ENCODE data around the gene NANS.
"Not testable (repeated sequence)": the region's sequence is repeated elsewhere in the genome, so short reads cannot be mapped to it uniquely, and the experiment has no call there.

NANS gene, protein sequence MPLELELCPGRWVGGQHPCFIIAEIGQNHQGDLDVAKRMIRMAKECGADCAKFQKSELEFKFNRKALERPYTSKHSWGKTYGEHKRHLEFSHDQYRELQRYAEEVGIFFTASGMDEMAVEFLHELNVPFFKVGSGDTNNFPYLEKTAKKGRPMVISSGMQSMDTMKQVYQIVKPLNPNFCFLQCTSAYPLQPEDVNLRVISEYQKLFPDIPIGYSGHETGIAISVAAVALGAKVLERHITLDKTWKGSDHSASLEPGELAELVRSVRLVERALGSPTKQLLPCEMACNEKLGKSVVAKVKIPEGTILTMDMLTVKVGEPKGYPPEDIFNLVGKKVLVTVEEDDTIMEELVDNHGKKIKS

GRCh38 chr9:98056269-98057137 lies at the start of gene NANS:
NANS (plus strand) TSS chr9:98056732; CDS start chr9:98056809, 77 bp downstream.
- peak; percentile 94 for DNase-seq (ENCODE audit: low spot score)

DNA sequence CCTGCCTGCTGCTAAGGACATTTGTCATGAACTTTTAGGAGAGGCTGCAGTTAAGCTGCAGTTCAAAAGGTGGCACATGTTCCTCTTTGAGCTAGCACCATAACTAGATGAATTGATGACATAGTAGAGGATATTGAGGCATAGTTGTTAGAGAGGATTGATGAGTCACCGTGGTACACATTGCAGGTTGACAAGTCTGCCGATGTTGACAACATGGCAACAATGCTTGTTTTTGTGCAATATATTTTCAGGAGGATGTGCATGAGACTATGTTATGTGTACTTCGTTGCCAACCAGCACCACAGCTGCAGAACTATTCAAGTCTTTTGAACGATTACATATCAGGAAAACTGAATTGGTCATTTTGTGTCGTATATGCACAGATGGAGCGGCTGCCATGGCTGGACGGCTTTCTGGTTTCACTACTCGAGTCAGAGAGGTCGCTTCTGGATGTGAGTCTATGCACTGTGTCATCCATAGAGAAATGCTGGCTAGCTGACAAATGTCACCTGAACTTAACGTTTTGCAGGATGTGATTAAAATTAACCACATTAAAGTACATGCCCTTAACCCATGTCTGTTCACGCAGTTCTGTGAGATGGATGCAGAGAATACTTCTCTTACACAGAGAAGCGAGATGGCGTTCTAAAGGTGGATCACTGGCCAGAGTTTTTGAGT lies 49.1 kb upstream of the NANS start:
- DNase-seq (ENCODE audit: low spot score): no peak

DNA sequence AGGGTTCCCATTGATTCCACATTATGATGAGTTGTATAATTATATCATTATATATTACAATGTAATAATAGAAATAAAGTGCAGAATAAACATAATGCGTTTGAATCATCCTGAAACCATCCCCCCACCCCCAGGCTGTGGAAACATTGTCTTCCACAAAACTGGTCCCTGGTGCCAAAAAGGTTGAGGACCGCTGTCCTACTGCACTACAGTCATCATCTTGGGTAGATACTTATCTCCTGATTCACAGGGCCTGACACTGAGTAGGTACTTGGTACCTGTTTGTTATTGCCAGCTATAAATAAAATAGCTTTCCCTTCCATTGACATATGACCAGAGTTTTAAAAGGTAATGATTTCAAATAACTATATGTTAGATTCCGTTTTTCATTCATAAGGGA lies 47.8 kb upstream of the NANS start:
- DNase-seq (ENCODE audit: low spot score): no peak

- no peak for DNase-seq (ENCODE audit: low spot score)
Measured at GRCh38 chr9:98009437-98009836, 47.1 kb upstream of the NANS start.

DNA sequence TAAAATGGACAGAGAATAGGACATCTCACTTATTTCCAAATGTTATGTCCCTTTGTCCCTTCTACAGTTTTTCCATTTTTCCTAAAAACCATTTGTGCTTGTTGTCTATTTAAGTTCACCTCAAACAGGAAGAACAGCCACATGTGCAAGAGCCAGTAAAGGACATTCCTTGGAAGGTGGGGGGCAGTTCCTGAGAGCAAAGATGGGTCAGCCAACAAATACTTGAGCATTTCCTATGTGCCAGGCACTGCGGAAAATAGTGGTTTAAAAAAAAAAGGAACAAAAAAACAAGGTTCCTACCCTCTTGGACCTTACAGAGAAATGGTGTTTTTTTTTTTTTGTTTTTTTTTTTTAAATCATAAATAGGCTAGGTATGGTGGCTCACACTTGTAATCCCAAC lies 46.6 kb upstream of the NANS start:
- no peak for DNase-seq (ENCODE audit: low spot score)

GRCh38 chr9:98010445-98010844 lies 46.1 kb upstream of the NANS start:
- DNase-seq (ENCODE audit: low spot score): no peak

DNA sequence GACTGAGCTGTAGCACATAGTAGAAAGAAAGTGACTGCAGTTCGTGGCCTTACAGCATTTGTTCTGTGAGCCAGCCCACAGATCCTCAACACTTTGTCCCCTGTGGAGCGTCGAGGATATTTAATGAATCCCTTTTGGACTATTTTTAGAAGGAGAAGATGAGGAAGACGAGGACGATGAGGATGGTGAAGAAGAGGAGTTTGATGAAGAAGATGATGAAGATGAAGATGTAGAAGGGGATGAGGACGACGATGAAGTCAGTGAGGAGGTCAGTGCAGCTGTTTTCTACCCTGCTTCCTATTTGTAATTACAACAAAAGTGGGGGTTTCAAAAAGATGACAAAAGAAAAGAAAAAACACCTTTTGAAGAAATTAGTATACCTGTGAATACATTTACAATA lies 45.4 kb upstream of the NANS start:
- DNase-seq (ENCODE audit: low spot score): no peak

DNA sequence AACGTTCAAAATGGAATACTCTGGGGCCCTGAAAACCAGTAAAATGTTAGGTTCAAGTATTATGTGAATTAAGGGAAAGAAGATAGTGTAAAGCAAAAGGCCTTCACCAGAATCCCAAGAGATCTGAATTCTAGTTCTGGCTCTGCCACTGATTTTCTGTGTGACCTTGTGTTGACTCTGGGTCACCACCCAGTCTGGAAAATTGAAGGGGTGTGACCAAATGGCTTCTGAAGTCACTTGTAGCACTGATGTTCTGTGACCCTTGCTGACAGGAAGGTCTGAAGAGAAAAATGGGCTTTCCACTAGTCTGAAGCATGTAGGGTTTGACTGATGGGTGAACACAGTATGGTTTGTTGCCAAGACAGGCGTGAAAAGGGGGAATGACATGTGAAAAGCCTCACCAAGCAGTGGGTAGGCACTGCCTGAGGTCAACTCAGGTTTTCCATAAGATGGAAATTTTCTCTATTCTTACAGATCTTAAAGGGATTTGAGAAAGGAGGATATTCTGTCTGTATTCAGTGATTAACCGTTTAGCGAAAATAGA lies 40.3 kb upstream of the NANS start:
- no peak for DNase-seq (ENCODE audit: low spot score)

DNA sequence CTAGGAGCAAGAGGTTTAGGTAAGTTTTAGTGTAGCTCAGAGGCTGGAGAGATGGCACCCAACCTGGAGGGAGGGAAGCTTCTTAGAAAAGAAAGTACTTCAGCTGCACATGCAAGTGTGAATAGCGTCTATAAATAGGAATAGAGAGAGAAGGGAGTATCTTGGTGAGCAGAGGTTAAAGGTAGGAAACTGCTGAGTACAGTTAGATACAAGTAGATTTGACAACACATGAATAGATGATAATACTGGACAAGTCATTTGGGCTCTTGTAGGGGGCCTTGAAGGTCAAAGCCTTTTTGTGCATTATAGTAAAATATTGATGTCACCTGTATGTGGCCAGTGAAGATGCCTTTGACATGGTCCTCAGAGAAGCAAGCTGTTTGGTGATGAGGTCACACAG lies 39.2 kb upstream of the NANS start:
- no peak for DNase-seq (ENCODE audit: low spot score)

- no peak for DNase-seq (ENCODE audit: low spot score)
Measured at GRCh38 chr9:98018347-98018746, 38.2 kb upstream of the NANS start.

GRCh38 chr9:98019098-98019497 lies 37.4 kb upstream of the NANS start:
- DNase-seq (ENCODE audit: low spot score): no peak

DNA sequence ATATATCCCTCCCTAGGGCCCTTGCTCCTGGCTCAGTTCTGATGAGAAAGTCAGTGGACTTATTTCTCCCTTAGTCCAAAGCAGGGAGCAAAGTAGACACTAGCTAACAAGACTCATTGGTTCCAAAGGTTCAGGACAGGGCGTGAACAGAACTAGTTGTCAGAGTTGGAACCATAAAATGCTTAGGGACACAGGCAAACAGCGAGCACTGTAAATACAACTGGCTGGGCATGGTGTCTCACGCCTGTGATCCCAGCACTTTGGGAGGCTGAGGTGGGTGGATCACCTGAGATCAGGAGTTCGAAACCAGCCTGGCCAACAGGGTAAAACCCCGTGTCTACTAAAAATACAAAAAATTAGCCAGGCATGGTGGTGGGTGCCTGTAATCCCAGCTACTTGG lies 36.7 kb upstream of the NANS start:
- DNase-seq (ENCODE audit: low spot score): not testable (repeated sequence)

- no peak for DNase-seq (ENCODE audit: low spot score)
Measured at GRCh38 chr9:98020476-98021145, 35.9 kb upstream of the NANS start.

DNA sequence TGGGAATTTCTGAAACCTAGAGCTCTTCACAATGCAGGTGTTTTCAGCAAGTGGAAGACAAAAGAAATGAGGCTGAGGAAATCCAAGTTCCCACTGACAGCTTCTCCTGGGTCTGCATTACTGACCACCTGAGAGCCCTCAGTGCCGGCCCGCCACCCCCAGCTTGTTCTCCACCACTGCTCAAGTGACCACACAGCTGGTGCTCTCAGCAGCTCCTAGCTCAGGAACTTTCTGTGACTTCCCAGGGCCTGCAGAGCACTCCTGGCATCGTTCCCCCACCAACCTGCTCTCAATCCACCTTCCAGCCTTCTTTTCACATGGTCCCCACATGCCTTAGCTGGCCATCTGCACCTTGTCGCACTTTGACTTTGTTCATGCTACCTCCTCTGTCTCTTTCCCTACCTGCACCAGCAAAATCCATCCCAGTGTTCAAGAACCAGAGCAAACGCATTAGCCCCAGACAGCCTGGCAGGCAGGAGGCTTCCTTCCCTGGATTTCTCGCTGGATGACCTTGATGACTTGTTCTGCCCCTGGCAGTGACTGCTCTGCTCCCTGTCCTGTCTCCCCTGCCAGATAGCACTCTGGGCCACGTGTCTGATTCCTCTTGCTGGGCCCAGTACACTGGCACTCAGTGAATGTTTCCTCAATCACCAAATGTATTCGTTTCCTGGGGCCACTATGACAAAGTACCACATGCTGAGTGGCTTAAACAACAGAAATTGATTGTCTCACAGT lies 35.1 kb upstream of the NANS start:
- no peak for DNase-seq (ENCODE audit: low spot score)

- no peak for DNase-seq (ENCODE audit: low spot score)
Measured at GRCh38 chr9:98022447-98022846, 34.1 kb upstream of the NANS start.

- no peak for DNase-seq (ENCODE audit: low spot score)
Measured at GRCh38 chr9:98024702-98025101, 31.8 kb upstream of the NANS start.

DNA sequence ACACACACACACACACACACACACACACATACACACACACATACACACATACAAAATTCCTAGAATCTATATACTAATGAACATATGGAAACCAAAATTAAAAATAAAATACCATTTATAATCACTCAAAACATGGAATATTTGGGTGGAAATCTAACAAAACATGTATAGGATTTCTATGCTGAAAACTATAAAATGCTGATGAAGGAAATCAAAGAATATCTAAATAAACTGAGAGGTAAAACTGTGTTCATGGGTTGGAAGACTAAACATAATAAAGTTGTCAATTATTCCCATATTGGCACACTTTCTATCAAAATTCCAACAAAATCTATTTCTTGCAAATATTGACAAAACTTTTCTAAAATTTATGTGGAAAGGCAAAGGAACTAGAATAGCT lies 25.4 kb upstream of the NANS start:
- no peak for DNase-seq (ENCODE audit: low spot score)

DNA sequence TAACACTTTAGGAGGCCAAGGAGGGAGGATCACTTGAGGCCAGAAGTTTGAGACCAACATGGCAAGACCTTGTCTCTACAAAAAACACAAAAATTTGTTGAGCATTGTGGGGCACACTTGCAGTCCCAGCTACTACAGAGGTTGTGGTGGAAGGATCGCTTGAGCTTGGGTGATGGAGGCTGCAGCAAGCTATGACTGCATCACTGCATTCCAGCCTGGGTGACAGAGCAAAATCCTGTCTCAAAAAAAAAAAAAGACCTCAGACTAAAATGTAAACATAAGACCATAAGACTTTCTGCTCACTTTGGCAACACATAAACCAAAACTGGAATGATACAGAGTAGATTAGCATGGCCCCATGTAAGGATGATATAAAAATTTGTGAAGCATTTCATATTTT lies 24.6 kb upstream of the NANS start:
- no peak for DNase-seq (ENCODE audit: low spot score)

GRCh38 chr9:98034593-98035546 lies 21.7 kb upstream of the NANS start:
- peak; percentile 68 for DNase-seq (ENCODE audit: low spot score)

DNA sequence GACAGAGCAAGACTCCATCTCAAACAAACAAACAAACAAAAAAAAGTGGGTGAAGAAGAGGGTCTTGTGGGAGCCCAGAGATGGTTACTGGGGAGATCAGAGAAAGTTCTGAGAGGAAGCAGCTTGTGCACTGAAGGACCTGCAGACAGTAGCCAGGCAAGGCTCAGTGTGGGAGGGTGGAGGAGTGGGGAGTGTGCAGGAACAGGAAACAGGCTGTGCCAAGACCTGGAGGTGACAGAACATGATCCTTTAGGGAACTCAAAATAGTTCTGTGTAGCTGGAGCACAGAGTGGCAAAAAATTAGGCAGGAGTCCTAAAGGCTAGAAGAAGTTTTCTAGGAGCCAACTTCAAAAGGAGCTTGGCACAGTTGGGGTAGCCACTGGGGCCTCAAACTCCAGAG lies 19.2 kb upstream of the NANS start:
- DNase-seq (ENCODE audit: low spot score): no peak
